B cell (primary cell): Measurements from ENCODE around the gene ST8SIA6. TPM values are rescaled to one million over a fixed set of nuclear protein-coding genes. Genes with fewer than 3 reads are reported as not detected.

Source experiments
- ATAC-seq: fragments of 200-7000 bp; cut with Tn5 transposase; one replicate; pipeline ENCODE4 v1.10.0; 2021; ENCODE audit warnings: low read depth, mild to moderate bottlenecking, moderate number of reproducible peaks, moderate library complexity
- CTCF ChIA-PET: fragments of 350-600 bp; sonication (Branson Sonifier 250); formaldehyde crosslinking; loops from one replicate; lab custom pipeline; 2021; ENCODE audit warnings: antibody characterized with exemption, inconsistent platforms; lab: Charles Lee
- POLR2A ChIA-PET: fragments of 350-600 bp; sonication (Branson Sonifier 250); formaldehyde crosslinking; loops from one replicate; lab custom pipeline; 2021; ENCODE audit warnings: antibody characterized with exemption; lab: Charles Lee
- DNase-seq: peaks from one replicate; pipeline ENCODE4 v3.0.0; 2013
- H2AFZ ChIP-seq: 2 replicates; pipeline ENCODE4 v1.6.1; 2012; ENCODE audit warnings: mild to moderate bottlenecking, low read depth, low read length; ENCODE audit not compliant: insufficient read depth, poor library complexity, severe bottlenecking
- H3K27ac ChIP-seq, 2 donors: 1 replicate in 1 of 2; 2 replicates in 1 of 2; pipeline ENCODE4 v1.5.1; 2012 to 2013; ENCODE audit warnings: low read length in 2 of 2, mild to moderate bottlenecking in 2 of 2, moderate library complexity in 1 of 2
- H3K27me3 ChIP-seq, 4 experiments: fragments of 200-600 bp in 1 of 4; sonication (generic) in 1 of 4; replicated peaks in 1 of 4; 1 replicate in 2 of 4; 2 replicates in 2 of 4; pipeline versions ENCODE4 v1.6.1 to v1.7.0; 2013 to 2016; ENCODE audit warnings: low read length in 3 of 4, mild to moderate bottlenecking in 2 of 4, mixed read lengths in 1 of 4, moderate library complexity in 1 of 4; ENCODE audit not compliant: insufficient read depth in 4 of 4, control insufficient read depth in 3 of 4; ENCODE audit errors: control extremely low read depth in 1 of 4
- H3K36me3 ChIP-seq, 2 experiments: replicated peaks in 1 of 2; 1 replicate in 1 of 2; 2 replicates in 1 of 2; pipeline versions ENCODE4 v1.6.1 to v1.7.1; 2013; ENCODE audit warnings: low read length in 1 of 2; ENCODE audit not compliant: insufficient read depth in 2 of 2, control insufficient read depth in 1 of 2; ENCODE audit errors: control extremely low read depth in 1 of 2, extremely low read depth in 1 of 2
- H3K4me1 ChIP-seq, 2 donors: fragments of 200-600 bp in 1 of 2; sonication (generic) in 1 of 2; 1 replicate in 1 of 2; 2 replicates in 1 of 2; pipeline versions ENCODE4 v1.5.1 to v1.6.1; 2013 to 2017; ENCODE audit warnings: low read length in 2 of 2; ENCODE audit not compliant: control insufficient read depth in 2 of 2, insufficient read depth in 2 of 2
- H3K4me2 ChIP-seq: replicated peaks from 2 replicates; pipeline ENCODE3; 2012; ENCODE audit warnings: mild to moderate bottlenecking, low read depth, low read length; ENCODE audit not compliant: poor library complexity, severe bottlenecking
- H3K4me3 ChIP-seq, 5 experiments: fragments of 200-600 bp in 1 of 5; sonication (generic) in 1 of 5; 1 replicate in 3 of 5; 2 replicates in 2 of 5; pipeline versions ENCODE4 v1.5.1 to v1.7.0; 2011 to 2016; ENCODE audit warnings: low read length in 4 of 5, mild to moderate bottlenecking in 4 of 5, low read depth in 2 of 5, control low read depth in 1 of 5, moderate library complexity in 1 of 5; ENCODE audit not compliant: insufficient read depth in 1 of 5; ENCODE audit errors: control extremely low read depth in 1 of 5, extremely low read depth in 1 of 5
- H3K79me2 ChIP-seq: fragments of 200-600 bp; sonication (generic); one replicate; pipeline ENCODE4 v1.6.0; 2016; ENCODE audit warnings: low read length; ENCODE audit not compliant: control insufficient read depth, insufficient read depth
- H3K9ac ChIP-seq: fragments of 200-600 bp; sonication (generic); 2 replicates; pipeline ENCODE4 v1.6.1; 2017; ENCODE audit warnings: mild to moderate bottlenecking, low read length, moderate library complexity
- H3K9me3 ChIP-seq, 3 donors: one replicate each; pipeline versions ENCODE4 v1.6.1 to v1.7.1; 2013; ENCODE audit warnings: low read length in 2 of 3; ENCODE audit not compliant: control insufficient read depth in 2 of 3, insufficient read depth in 1 of 3; ENCODE audit errors: control extremely low read depth in 1 of 3
- H4K20me1 ChIP-seq: 2 replicates; pipeline ENCODE4 v1.6.0; 2012; ENCODE audit warnings: mild to moderate bottlenecking, low read length; ENCODE audit not compliant: insufficient read depth, control insufficient read depth, poor library complexity, severe bottlenecking
- H3K27ac Mint-ChIP-seq: one replicate; pipeline ENCODE4 v1.8.0; 2021; ENCODE audit warnings: mixed read lengths
- H3K27me3 Mint-ChIP-seq: one replicate; pipeline ENCODE4 v1.8.0; 2021; ENCODE audit warnings: mixed read lengths
- H3K4me1 Mint-ChIP-seq: one replicate; pipeline ENCODE4 v1.8.0; 2021; ENCODE audit warnings: mixed read lengths
- H3K4me3 Mint-ChIP-seq: one replicate; pipeline ENCODE4 v1.8.0; 2021; ENCODE audit warnings: mixed read lengths
- H3K9me3 Mint-ChIP-seq: one replicate; pipeline ENCODE4 v1.8.0; 2022; ENCODE audit warnings: mixed read lengths; ENCODE audit not compliant: insufficient read depth
- CTCF ChIP-seq: fragments of 200-600 bp; IDR thresholded peaks from one replicate; pipeline ENCODE4 v1.8.0; 2022; ENCODE audit warnings: antibody characterized with exemption, mild to moderate bottlenecking
- EZH2 ChIP-seq: IDR thresholded peaks from 2 replicates; pipeline ENCODE4 v1.6.1; 2012; ENCODE audit warnings: borderline replicate concordance, low read depth, mild to moderate bottlenecking, moderate library complexity, low read length; ENCODE audit not compliant: insufficient read depth, poor library complexity, severe bottlenecking
- WGBS: methylation state at CpG from one replicate; pipeline ENCODE4 v1.1.5; 2013; ENCODE audit warnings: missing lambda C conversion rate; ENCODE audit not compliant: insufficient coverage; 5-methylcytosine and 5-hydroxymethylcytosine counted together
- intact Hi-C: fragments of 100-400 bp; cut with micrococcal nuclease; formaldehyde crosslinking; loops from one replicate; pipeline ENCODE4 v1.10.0; 2022
- polyA plus RNA-seq: library from polyadenylated mRNA; depleted of rRNA; stranded (reverse); fragments of >200 nt; gene quantifications from 2 replicates; pipeline ENCODE4 v1.2.3, GENCODE V29; 2012
- total RNA-seq, 2 donors: library from RNA; stranded (reverse); fragments of 120-200 nt in 1 of 2; gene quantifications; 1 replicate in 1 of 2; 2 replicates in 1 of 2; pipeline versions ENCODE4 v1.2.3 to v1.2.4, GENCODE V29; 2013 to 2022

ST8SIA6 gene
- total and polyA plus RNA-seq, 2 donors (not counting 1 experiment from before 2014, with no cell fraction given) = 0.04 TPM; not detected in 1

- ChIA-PET POLR2A (no interaction called here), CTCF (no interaction called here)
- H2AFZ ChIP-seq = no peak overlapping the region
- peaks cover 7% of the 10 kb centered on the region for H3K27me3 Mint-ChIP-seq
- H3K27me3 ChIP-seq = no peaks in the 10 kb centered on the region
- no peak overlapping the region for H3K4me3 Mint-ChIP-seq
- H3K4me2 ChIP-seq = no peak overlapping the region
- no peaks in the 10 kb centered on the region for H3K4me1 ChIP-seq
- intact Hi-C loops = no loop called here
- WGBS = 0% methylated on average over 3 of the region's 6 CpGs
- H3K79me2 ChIP-seq = no peaks in the 10 kb centered on the region
- H3K9me3 Mint-ChIP-seq = no peaks in the 10 kb centered on the region
- no peaks in the 10 kb centered on the region for H3K4me1 Mint-ChIP-seq
- H3K27ac ChIP-seq = no peak overlapping the region
- no peak overlapping the region for H3K4me3 ChIP-seq
- DNase-seq (no peak), ATAC-seq (no peak)
- TF ChIP-seq EZH2 = no peak
- no peak for TF ChIP-seq CTCF
- peaks cover 0 to 4% (median 0%) of the 10 kb centered on the region in 3 donors for H3K9me3 ChIP-seq
- no peaks in the 10 kb centered on the region for H3K36me3 ChIP-seq
- H4K20me1 ChIP-seq = no peaks in the 10 kb centered on the region
- no peak overlapping the region for H3K27ac Mint-ChIP-seq
- no peak overlapping the region for H3K9ac ChIP-seq
Measured at GRCh38 chr10:17497446-17498030, 43.1 kb upstream of the ST8SIA6 start.

- Histone ChIP-seq H4K20me1 (no peaks in the 10 kb centered on the region), H3K4me2 (no peak overlapping the region), H2AFZ (no peak overlapping the region), H3K9ac (no peak overlapping the region), H3K36me3 (no peaks in the 10 kb centered on the region), H3K79me2 (no peaks in the 10 kb centered on the region), H3K27me3 (no peaks in the 10 kb centered on the region), H3K4me3 (no peak overlapping the region), H3K27ac (no peak overlapping the region), H3K9me3 (peaks cover 0 to 4% (median 0%) of the 10 kb centered on the region in 3 donors), H3K4me1 (no peaks in the 10 kb centered on the region)
- Mint-ChIP-seq H3K9me3 (no peaks in the 10 kb centered on the region), H3K4me3 (no peak overlapping the region), H3K27ac (no peak overlapping the region), H3K27me3 (peaks cover 7% of the 10 kb centered on the region), H3K4me1 (no peaks in the 10 kb centered on the region)
- no peak for DNase-seq
- no peak for ATAC-seq
- intact Hi-C loops = no loop called here
- WGBS = no CpG with 5 or more reads among the region's 6 CpGs
- ChIA-PET POLR2A (no interaction called here), CTCF (interaction anchor here (0.7 kb wide), 1 partner anchor 10 kb away, joined by 4 read pairs; no protein-coding TSS in a partner anchor)
- TF ChIP-seq CTCF = no peak
- TF ChIP-seq EZH2 = no peak
Measured at GRCh38 chr10:17494626-17495260, 40.3 kb upstream of the ST8SIA6 start.
